ENCODE measurements around the gene TCIRG1.
"Not testable (repeated sequence)": the region's sequence is repeated elsewhere in the genome, so short reads cannot be mapped to it uniquely, and the experiment has no call there.

The TCIRG1 gene

GRCh38 chr11:68038718-68039525 lies at the start of gene TCIRG1:
Gene TCIRG1 (plus strand): TSS chr11:68039025. CDS start chr11:68041272, 2,247 bp downstream.
- DNase-seq = no peak

GRCh38 chr11:67990546-67991346 lies 48.1 kb upstream of the TCIRG1 start:
- not testable (repeated sequence) for DNase-seq

- DNase-seq = not testable (repeated sequence)
Observed at GRCh38 chr11:67991347-67992121, 47.3 kb upstream of the TCIRG1 start.

GRCh38 chr11:67993821-67994220 lies 45.0 kb upstream of the TCIRG1 start:
- peak; percentile 21 for DNase-seq

GRCh38 chr11:67994387-67994786 lies 44.4 kb upstream of the TCIRG1 start:
- not testable (repeated sequence) for DNase-seq

GRCh38 chr11:67995129-67995528 lies 43.7 kb upstream of the TCIRG1 start:
- DNase-seq = not testable (repeated sequence)

- DNase-seq = not testable (repeated sequence)
Observed at GRCh38 chr11:67995579-67995978, 43.2 kb upstream of the TCIRG1 start.

GRCh38 chr11:67996051-67996450 lies 42.8 kb upstream of the TCIRG1 start:
- no peak for DNase-seq

GRCh38 chr11:67996622-67997474 lies 42.0 kb upstream of the TCIRG1 start:
- DNase-seq = no peak

- DNase-seq = no peak
Observed at GRCh38 chr11:67997475-67997921, 41.3 kb upstream of the TCIRG1 start.

GRCh38 chr11:67998150-67999045 lies 40.4 kb upstream of the TCIRG1 start:
- DNase-seq = no peak

- no peak for DNase-seq
Observed at GRCh38 chr11:67999201-67999629, 39.6 kb upstream of the TCIRG1 start.

- no peak for DNase-seq
Observed at GRCh38 chr11:67999704-68000103, 39.1 kb upstream of the TCIRG1 start.

- DNase-seq = no peak
Observed at GRCh38 chr11:68002575-68002937, 36.3 kb upstream of the TCIRG1 start.

- DNase-seq = peak; percentile 17
Observed at GRCh38 chr11:68002938-68003845, 35.6 kb upstream of the TCIRG1 start.

GRCh38 chr11:68003846-68004550 lies 34.8 kb upstream of the TCIRG1 start, which contains the start of gene UNC93B1:
Gene UNC93B1 (minus strand): TSS chr11:68004097. CDS start chr11:68004043, 54 bp downstream.
- DNase-seq = peak; percentile 50

- DNase-seq = no peak
Observed at GRCh38 chr11:68004551-68005335, 34.1 kb upstream of the TCIRG1 start.

- no peak for DNase-seq
Observed at GRCh38 chr11:68006606-68007166, 32.1 kb upstream of the TCIRG1 start.
